NCI-H1092 treated with DMSO at 0.1 percent for 48 hours (cell line): ENCODE measurements around the gene KBTBD6.
"Not testable (repeated sequence)": the region's sequence is repeated elsewhere in the genome, so short reads cannot be mapped to it uniquely, and the experiment has no call there.

Source experiments
- DNase-seq: peaks from one replicate; lab custom pipeline; 2025; lab: John Stamatoyannopoulos, UW

KBTBD6 gene

GRCh38 chr13:41132512-41133152, at the start of gene KBTBD6:
Gene KBTBD6 (minus strand): TSS chr13:41132802. CDS start chr13:41132511, 291 bp downstream.
- peak; percentile 96 for DNase-seq

GRCh38 chr13:41182231-41182630, 49.6 kb upstream of the KBTBD6 start:
- no peak for DNase-seq

GRCh38 chr13:41179593-41180250, 47.1 kb upstream of the KBTBD6 start:
- no peak for DNase-seq

GRCh38 chr13:41178040-41178439, 45.4 kb upstream of the KBTBD6 start:
- DNase-seq: no peak

GRCh38 chr13:41177616-41178015, 45.0 kb upstream of the KBTBD6 start:
- no peak for DNase-seq

- not testable (repeated sequence) for DNase-seq
These were observed 43.0 kb upstream of the KBTBD6 start for GRCh38 chr13:41175576-41175975.

- no peak for DNase-seq
These were observed 29.5 kb upstream of the KBTBD6 start for GRCh38 chr13:41162151-41162550.

GRCh38 chr13:41159174-41159573, 26.6 kb upstream of the KBTBD6 start:
- DNase-seq: no peak

- no peak for DNase-seq
These were observed 24.6 kb upstream of the KBTBD6 start for GRCh38 chr13:41157048-41157717.

- DNase-seq: no peak
These were observed 24.0 kb upstream of the KBTBD6 start for GRCh38 chr13:41156620-41157019.

- DNase-seq: no peak
These were observed 21.4 kb upstream of the KBTBD6 start for GRCh38 chr13:41154042-41154441.

GRCh38 chr13:41152005-41152404, 19.4 kb upstream of the KBTBD6 start:
- no peak for DNase-seq

GRCh38 chr13:41150058-41150457, 17.5 kb upstream of the KBTBD6 start:
- no peak for DNase-seq

- DNase-seq: no peak
These were observed 16.0 kb upstream of the KBTBD6 start for GRCh38 chr13:41148419-41149283.

- no peak for DNase-seq
These were observed 12.7 kb upstream of the KBTBD6 start for GRCh38 chr13:41145136-41145908.

- DNase-seq: no peak
These were observed 12.0 kb upstream of the KBTBD6 start for GRCh38 chr13:41144576-41144975.

- no peak for DNase-seq
These were observed 6.8 kb upstream of the KBTBD6 start for GRCh38 chr13:41139296-41139966.

- DNase-seq: no peak
These were observed 5.3 kb upstream of the KBTBD6 start for GRCh38 chr13:41137951-41138350.

- DNase-seq: no peak
These were observed 4.6 kb upstream of the KBTBD6 start for GRCh38 chr13:41137241-41137640.

- no peak for DNase-seq
These were observed 3.9 kb upstream of the KBTBD6 start for GRCh38 chr13:41136396-41137031.
